Neural cell (in vitro differentiated cells): Measurements from ENCODE around the gene ATP9B. TPM values are rescaled to one million over a fixed set of nuclear protein-coding genes. Genes with fewer than 3 reads are reported as not detected.
"Not testable (repeated sequence)": the region's sequence is repeated elsewhere in the genome, so short reads cannot be mapped to it uniquely, and the experiment has no call there.

ENCODE experiments used
- H2AFZ ChIP-seq: fragments of 200-600, 300-800 bp; sonication (generic), shearing (Covaris generic); 2 replicates; pipeline ENCODE4 v1.6.0; 2014; ENCODE audit warnings: low read depth, mild to moderate bottlenecking, antibody characterized with exemption, low read length, moderate library complexity
- H3F3A ChIP-seq: fragments of 200-600 bp; shearing (Covaris generic); 2 replicates; pipeline ENCODE4 v1.6.1; 2016; ENCODE audit warnings: mild to moderate bottlenecking, moderate library complexity, mixed read lengths, antibody characterized with exemption, low read length; ENCODE audit not compliant: insufficient read depth, poor library complexity, severe bottlenecking
- H3K27ac ChIP-seq: fragments of 200-600, 300-800 bp; sonication (generic), shearing (Covaris generic); 2 replicates; pipeline ENCODE4 v1.5.1; 2014; ENCODE audit warnings: mild to moderate bottlenecking, low read length, moderate library complexity
- H3K27me3 ChIP-seq: fragments of 300-800, 200-600 bp; sonication (generic), shearing (Covaris generic); 2 replicates; pipeline ENCODE4 v1.6.0; 2014; ENCODE audit warnings: mild to moderate bottlenecking, low read depth, low read length, moderate library complexity; ENCODE audit not compliant: insufficient read depth
- H3K36me3 ChIP-seq: fragments of 300-800, 200-600 bp; sonication (generic), shearing (Covaris generic); 2 replicates; pipeline ENCODE4 v1.5.1; 2014; ENCODE audit warnings: mild to moderate bottlenecking, antibody characterized with exemption, low read length, moderate library complexity; ENCODE audit not compliant: insufficient read depth
- H3K4me2 ChIP-seq: fragments of 300-800, 200-600 bp; sonication (generic), shearing (Covaris generic); 2 replicates; pipeline ENCODE4 v1.6.0; 2014; ENCODE audit warnings: mild to moderate bottlenecking, low read length
- H3K4me3 ChIP-seq: fragments of 300-800, 200-600 bp; sonication (generic), shearing (Covaris generic); 2 replicates; pipeline ENCODE4 v1.5.1; 2014; ENCODE audit warnings: mild to moderate bottlenecking, low read length, moderate library complexity
- H3K79me2 ChIP-seq: fragments of 200-600 bp; shearing (Covaris generic); replicated peaks from 2 replicates; pipeline ENCODE4 v1.6.0; 2014; ENCODE audit warnings: mild to moderate bottlenecking, low read length, moderate library complexity; ENCODE audit not compliant: insufficient read depth
- H3K9ac ChIP-seq: fragments of 300-800, 200-600 bp; sonication (generic), shearing (Covaris generic); 2 replicates; pipeline ENCODE4 v1.6.1; 2016; ENCODE audit warnings: mild to moderate bottlenecking, low read length, mixed read lengths
- H3K9me2 ChIP-seq: fragments of 200-600 bp; shearing (Covaris generic); 2 replicates; pipeline ENCODE4 v1.6.1; 2016; ENCODE audit warnings: mild to moderate bottlenecking, low read length, mixed read lengths; ENCODE audit not compliant: insufficient read depth
- H3K9me3 ChIP-seq: fragments of 200-600, 300-800 bp; sonication (generic), shearing (Covaris generic); 2 replicates; pipeline ENCODE4 v1.6.1; 2016; ENCODE audit warnings: mild to moderate bottlenecking, mixed run types, low read length, moderate library complexity, mixed read lengths
- H4K20me1 ChIP-seq: fragments of 200-600 bp; shearing (Covaris generic); 2 replicates; pipeline ENCODE4 v1.6.1; 2016; ENCODE audit warnings: mild to moderate bottlenecking, mixed run types; ENCODE audit not compliant: insufficient read depth
- CTCF ChIP-seq: fragments of 450-650 bp; IDR thresholded peaks from 2 replicates; pipeline ENCODE4 v1.5.1; 2014; ENCODE audit warnings: antibody characterized with exemption, mild to moderate bottlenecking, moderate library complexity; ENCODE audit not compliant: poor library complexity, severe bottlenecking
- EP300 ChIP-seq: fragments of 450-650 bp; conservative IDR thresholded peaks from 2 replicates; pipeline ENCODE4 v1.6.1; 2014; ENCODE audit warnings: antibody characterized with exemption, mild to moderate bottlenecking, moderate library complexity; ENCODE audit not compliant: poor library complexity, severe bottlenecking
- EZH2 ChIP-seq: fragments of 200-600, 300-800 bp; shearing (Covaris generic), sonication (generic); IDR thresholded peaks from 2 replicates; pipeline ENCODE4 v1.6.1; 2014; ENCODE audit warnings: antibody characterized with exemption, low read length, borderline replicate concordance, mild to moderate bottlenecking; ENCODE audit not compliant: insufficient read depth, poor library complexity, severe bottlenecking
- MXI1 ChIP-seq: fragments of 450-650 bp; conservative IDR thresholded peaks from 2 replicates; pipeline ENCODE4 v1.6.1; 2014; ENCODE audit warnings: antibody characterized with exemption, mild to moderate bottlenecking; ENCODE audit not compliant: poor library complexity, severe bottlenecking
- POLR2AphosphoS5 ChIP-seq: IDR thresholded peaks from 2 replicates; pipeline ENCODE4 v1.6.1; 2012
- RAD21 ChIP-seq: fragments of 450-650 bp; conservative IDR thresholded peaks from 2 replicates; pipeline ENCODE4 v1.6.1; 2014; ENCODE audit warnings: antibody characterized with exemption, mild to moderate bottlenecking, moderate library complexity
- REST ChIP-seq: IDR thresholded peaks from 2 replicates; pipeline ENCODE4 v1.6.1; 2012; ENCODE audit warnings: borderline replicate concordance
- SMC3 ChIP-seq: fragments of 450-650 bp; conservative IDR thresholded peaks from 2 replicates; pipeline ENCODE4 v1.6.1; 2014; ENCODE audit warnings: antibody characterized with exemption, mild to moderate bottlenecking, moderate library complexity; ENCODE audit not compliant: poor library complexity
- TAF1 ChIP-seq: IDR thresholded peaks from 2 replicates; pipeline ENCODE4 v1.6.1; 2012; ENCODE audit warnings: low read depth
- polyA plus RNA-seq: library from polyadenylated mRNA; depleted of rRNA; stranded (reverse); fragments of >200 nt; gene quantifications from 2 replicates; pipeline ENCODE4 v1.2.3, GENCODE V29; 2014

Gene ATP9B
- polyA plus RNA-seq, 1 donor from 2014 or later = 15.4 TPM

DNA sequence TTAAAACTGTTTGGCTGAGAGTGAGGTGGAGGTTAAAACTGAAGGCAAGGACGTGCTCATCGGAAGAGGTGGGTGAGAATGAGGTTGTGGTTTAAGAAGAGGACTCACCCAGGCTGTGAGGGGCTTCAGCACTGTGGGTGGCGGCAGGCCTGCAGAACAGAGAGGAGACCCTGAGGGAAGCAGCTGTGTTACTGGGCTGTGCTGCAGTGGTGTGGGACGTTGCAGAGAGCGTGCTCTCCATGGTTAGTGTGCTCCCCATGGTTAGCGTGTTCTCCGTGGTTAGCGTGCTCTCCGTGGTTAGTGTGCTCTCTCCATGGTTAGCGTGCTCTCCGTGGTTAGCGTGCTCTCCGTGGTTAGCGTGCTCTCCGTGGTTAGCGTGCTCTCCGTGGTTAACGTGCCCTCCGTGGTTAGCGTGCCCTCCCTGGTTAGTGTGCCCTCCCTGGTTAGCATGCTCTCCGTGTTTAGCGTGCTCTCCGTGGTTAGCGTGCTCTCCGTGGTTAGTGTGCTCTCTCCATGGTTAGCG lies 258.1 kb downstream of the ATP9B start:
- H4K20me1 ChIP-seq = no peaks in the 10 kb centered on the region
- H3K9ac ChIP-seq = no peak overlapping the region
- no peaks in the 10 kb centered on the region for H3K27me3 ChIP-seq
- H3K79me2 ChIP-seq = no peaks in the 10 kb centered on the region
- H3F3A ChIP-seq = no peaks in the 10 kb centered on the region
- H3K4me3 ChIP-seq = no peak overlapping the region
- H3K9me3 ChIP-seq = no peaks in the 10 kb centered on the region
- no peaks in the 10 kb centered on the region for H3K9me2 ChIP-seq
- no peaks in the 10 kb centered on the region for H3K36me3 ChIP-seq
- no peak overlapping the region for H3K4me2 ChIP-seq
- no peak overlapping the region for H3K27ac ChIP-seq
- no peak overlapping the region for H2AFZ ChIP-seq
- TF ChIP-seq RAD21 = no peak
- TF ChIP-seq EZH2 = no peak
- TF ChIP-seq SMC3 = no peak
- TF ChIP-seq POLR2AphosphoS5 = no peak

DNA sequence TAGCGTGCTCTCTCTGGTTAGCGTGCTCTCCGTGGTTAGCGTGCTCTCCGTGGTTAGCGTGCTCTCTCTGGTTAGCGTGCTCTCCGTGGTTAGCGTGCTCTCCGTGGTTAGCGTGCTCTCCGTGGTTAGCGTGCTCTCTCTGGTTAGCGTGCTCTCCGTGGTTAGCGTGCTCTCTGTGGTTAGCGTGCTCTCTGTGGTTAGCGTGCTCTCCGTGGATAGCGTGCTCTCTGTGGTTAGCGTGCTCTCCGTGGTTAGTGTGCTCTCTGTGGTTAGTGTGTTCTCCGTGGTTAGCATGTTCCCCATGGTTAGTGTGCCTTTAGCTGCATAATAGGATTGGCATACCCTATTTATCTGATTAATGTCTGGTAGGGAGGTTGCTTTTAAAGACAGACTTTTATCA lies 258.7 kb downstream of the ATP9B start:
- not testable (repeated sequence) for H3K79me2 ChIP-seq, H3K4me3 ChIP-seq, H3K9ac ChIP-seq, H3K27me3 ChIP-seq, H3F3A ChIP-seq, H2AFZ ChIP-seq, H3K27ac ChIP-seq, H3K9me3 ChIP-seq, H4K20me1 ChIP-seq, H3K9me2 ChIP-seq, H3K4me2 ChIP-seq, H3K36me3 ChIP-seq

DNA sequence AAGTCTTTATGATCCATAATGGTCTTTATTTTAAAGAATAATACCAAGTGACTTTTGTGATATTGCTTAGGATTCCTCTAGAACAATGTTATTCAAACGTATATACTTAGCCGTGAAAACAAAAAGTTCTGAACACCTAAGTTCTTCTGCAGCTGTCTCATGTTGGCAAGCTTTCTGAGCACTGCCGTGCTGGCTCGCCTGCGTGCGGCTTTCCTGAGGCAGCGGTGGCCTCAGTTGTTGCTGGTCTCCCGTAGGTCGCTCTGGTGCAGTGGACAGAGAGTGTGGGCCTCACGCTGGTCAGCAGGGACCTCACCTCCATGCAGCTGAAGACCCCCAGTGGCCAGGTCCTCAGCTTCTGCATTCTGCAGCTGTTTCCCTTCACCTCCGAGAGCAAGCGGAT lies 259.7 kb downstream of the ATP9B start:
- Histone ChIP-seq H3K79me2 (no peaks in the 10 kb centered on the region), H2AFZ (no peak overlapping the region), H3K27me3 (no peaks in the 10 kb centered on the region), H3K9me2 (no peaks in the 10 kb centered on the region), H4K20me1 (no peaks in the 10 kb centered on the region), H3K9me3 (no peaks in the 10 kb centered on the region), H3K9ac (no peak overlapping the region), H3K4me2 (no peak overlapping the region), H3K27ac (no peak overlapping the region), H3F3A (no peaks in the 10 kb centered on the region), H3K4me3 (no peak overlapping the region), H3K36me3 (no peaks in the 10 kb centered on the region)
- TF ChIP-seq RAD21 = no peak
- TF ChIP-seq CTCF = no peak
- no peak for TF ChIP-seq REST
- TF ChIP-seq EP300 = no peak
- TF ChIP-seq SMC3 = no peak
- TF ChIP-seq TAF1 = no peak
- TF ChIP-seq POLR2AphosphoS5 = no peak
- TF ChIP-seq EZH2 = no peak
- TF ChIP-seq MXI1 = no peak
